Measurements from ENCODE around the gene METTL6.

DNA sequence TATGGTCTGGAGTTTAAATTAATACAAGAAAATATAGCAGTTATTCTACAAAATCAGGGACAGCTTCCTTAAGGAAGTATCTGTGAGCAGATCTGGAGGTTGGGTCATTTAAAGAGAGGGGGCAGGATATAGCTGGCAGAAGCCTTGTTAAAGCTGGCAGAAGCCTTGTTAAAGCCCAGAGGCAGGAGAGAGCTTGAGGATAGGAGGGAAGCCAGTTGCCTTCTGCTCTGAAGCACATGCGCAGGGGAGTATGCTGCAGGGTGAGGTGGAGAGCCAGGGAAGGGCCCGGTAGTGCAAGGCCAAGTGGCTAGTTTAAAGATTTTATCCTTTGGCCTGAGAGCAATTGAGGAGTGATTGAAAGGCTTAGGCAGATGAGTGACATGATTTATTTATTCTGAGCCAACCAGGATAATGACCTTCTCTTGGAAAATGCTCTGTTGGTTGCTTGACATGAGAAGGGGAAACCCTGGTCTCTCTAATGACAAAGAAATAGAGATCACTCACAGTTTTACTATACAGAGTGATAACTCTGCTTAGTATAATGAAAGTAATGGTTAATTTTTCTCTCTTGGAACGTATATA lies 4.0 kb upstream of the METTL6 start:
- TF ChIP-seq CTCF (IDR thresholded peaks at IDR 0.05; ENCODE audit: low read length) (no peak), EZH2 (IDR thresholded peaks at IDR 0.05; ENCODE audit: borderline replicate concordance, low read length) (no peak)

Data from OCI-LY1 (cell line).